GM12891 (cell line): ENCODE measurements around the gene IREB2.

Experiments
- POLR2A ChIP-seq: IDR thresholded peaks from 2 replicates; pipeline ENCODE4 v1.6.1; 2011; ENCODE audit warnings: low read depth, low read length, control low read depth
- POLR2AphosphoS5 ChIP-seq: IDR thresholded peaks from 2 replicates; pipeline ENCODE4 v1.6.1; 2011; ENCODE audit warnings: low read depth, low read length, control low read depth
- TAF1 ChIP-seq: IDR thresholded peaks from 2 replicates; pipeline ENCODE4 v1.6.1; 2011; ENCODE audit warnings: low read depth, low read length, control low read depth

GRCh38 chr15:78550815-78551214, 112.8 kb downstream of the IREB2 start:
- no peak for TF ChIP-seq POLR2AphosphoS5
- no peak for TF ChIP-seq TAF1
- no peak for TF ChIP-seq POLR2A
